ENCODE measurements around the gene SHBG. TPM values are rescaled to one million over a fixed set of nuclear protein-coding genes. Genes with fewer than 3 reads are reported as not detected.
A peak's percentile ranks its signal among the peaks of the same experiment; 100 is the strongest.

Gene SHBG
- total RNA-seq, 1 donor from 2014 or later = not detected

GRCh38 chr17:7631398-7632380 is 1.8 kb downstream of the SHBG start:
- Histone ChIP-seq H3K36me3 (no peaks in the 10 kb centered on the region), H3K4me1 (peaks cover 5% of the 10 kb centered on the region)
- intact Hi-C loops (cut with DNase I) = no loop called here

GRCh38 chr17:7632492-7632894 is 2.6 kb downstream of the SHBG start:
- no peaks in the 10 kb centered on the region for H3K27me3 ChIP-seq
- TF ChIP-seq POLR2A (IDR thresholded peaks at IDR 0.05) (no peak), CTCF (IDR thresholded peaks at IDR 0.05) (peak in 1 of 3 experiments; percentile 34), POLR2AphosphoS5 (IDR thresholded peaks at IDR 0.05; ENCODE audit: insufficient read depth in 1 of 2, low read depth in 1 of 2) (no peak)
- no peak overlapping the region for H3K27ac ChIP-seq
- no peaks in the 10 kb centered on the region for H3K4me1 ChIP-seq
- H3K4me3 ChIP-seq = no peak overlapping the region
- H3K36me3 ChIP-seq = no peaks in the 10 kb centered on the region
- H3K9me3 ChIP-seq = no peaks in the 10 kb centered on the region
- intact Hi-C loops (cut with DNase I) = no loop called here
- DNase-seq (ENCODE audit: extremely low spot score in 2 of 2) = no peak

More at GRCh38 chr17:7631398-7632380, 1.8 kb downstream of the SHBG start:
- no peak overlapping the region for H3K4me3 ChIP-seq
- no peak overlapping the region for H3K27ac ChIP-seq
- H3K9me3 ChIP-seq = no peaks in the 10 kb centered on the region
- DNase-seq (ENCODE audit: extremely low spot score in 2 of 2) = no peak
- TF ChIP-seq POLR2AphosphoS5 (IDR thresholded peaks at IDR 0.05; ENCODE audit: insufficient read depth in 1 of 2, low read depth in 1 of 2) = no peak
- TF ChIP-seq CTCF (IDR thresholded peaks at IDR 0.05) = no peak
- no peak for TF ChIP-seq POLR2A (IDR thresholded peaks at IDR 0.05)
- H3K27me3 ChIP-seq = no peaks in the 10 kb centered on the region

DNA sequence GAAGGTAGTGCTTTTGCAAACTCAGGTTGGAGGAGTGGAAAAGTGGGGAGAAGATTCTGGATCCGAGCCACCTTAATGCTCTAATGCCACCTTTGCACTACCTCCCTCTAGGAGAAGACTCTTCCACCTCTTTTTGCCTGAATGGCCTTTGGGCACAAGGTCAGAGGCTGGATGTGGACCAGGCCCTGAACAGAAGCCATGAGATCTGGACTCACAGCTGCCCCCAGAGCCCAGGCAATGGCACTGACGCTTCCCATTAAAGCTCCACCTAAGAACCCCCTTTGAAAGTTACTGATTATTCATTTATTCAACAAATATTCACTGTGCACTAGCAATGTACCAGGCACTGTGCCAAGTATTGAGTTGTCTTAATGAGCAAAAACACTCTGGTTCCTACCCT is 3.2 kb downstream of the SHBG start:
- Histone ChIP-seq H3K27me3 (no peaks in the 10 kb centered on the region), H3K27ac (no peak overlapping the region), H3K4me3 (no peak overlapping the region), H3K4me1 (no peaks in the 10 kb centered on the region), H3K9me3 (no peaks in the 10 kb centered on the region), H3K36me3 (no peaks in the 10 kb centered on the region)
- no peak for TF ChIP-seq POLR2A (IDR thresholded peaks at IDR 0.05)
- TF ChIP-seq CTCF (IDR thresholded peaks at IDR 0.05) = no peak
- no peak for TF ChIP-seq POLR2AphosphoS5 (IDR thresholded peaks at IDR 0.05; ENCODE audit: insufficient read depth in 1 of 2, low read depth in 1 of 2)
- DNase-seq (ENCODE audit: extremely low spot score in 2 of 2) = no peak
- intact Hi-C loops (cut with DNase I) = no loop called here

DNA sequence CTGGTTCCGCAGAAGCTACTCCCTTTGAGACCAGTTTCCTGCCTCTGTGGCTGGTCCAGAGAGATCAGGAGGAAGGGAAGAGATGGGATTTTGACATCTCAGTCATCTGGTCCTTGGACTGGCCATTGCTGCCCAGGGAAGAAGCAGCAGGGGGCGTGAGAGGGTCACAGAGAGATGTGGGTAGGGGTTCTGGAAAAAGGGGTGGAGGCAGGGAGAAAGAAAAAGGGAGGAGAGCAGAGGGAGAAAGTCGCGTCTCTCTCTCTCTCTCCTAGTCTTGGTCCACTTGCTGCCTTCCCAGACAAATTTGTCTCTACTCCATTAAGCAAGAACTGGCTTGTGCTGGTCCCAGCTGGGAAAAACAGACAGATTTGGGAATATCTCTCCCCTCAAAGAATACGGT is 4.4 kb downstream of the SHBG start:
- H3K27me3 ChIP-seq = no peaks in the 10 kb centered on the region

More for the DNA sequence above, 4.4 kb downstream of the SHBG start:
- no peaks in the 10 kb centered on the region for H3K4me1 ChIP-seq
- H3K36me3 ChIP-seq = no peaks in the 10 kb centered on the region
- intact Hi-C loops (cut with DNase I) = no loop called here
- TF ChIP-seq POLR2AphosphoS5 (IDR thresholded peaks at IDR 0.05; ENCODE audit: insufficient read depth in 1 of 2, low read depth in 1 of 2) (no peak), CTCF (IDR thresholded peaks at IDR 0.05) (peak in 1 of 3 experiments; percentile 21)
- no peak overlapping the region for H3K27ac ChIP-seq
- no peaks in the 10 kb centered on the region for H3K9me3 ChIP-seq
- DNase-seq (ENCODE audit: extremely low spot score in 2 of 2) = no peak
- H3K4me3 ChIP-seq = no peak overlapping the region
